Aorta (tissue), 5 donors: Measurements from ENCODE around the gene FABP7. TPM values are rescaled to one million over a fixed set of nuclear protein-coding genes. Genes with fewer than 3 reads are reported as not detected.

Experiments
- ATAC-seq: fragments of 200-7000 bp; cut with Tn5 transposase; one replicate; pipeline ENCODE4 v1.9.1; 2022; ENCODE audit warnings: moderate library complexity; ENCODE audit not compliant: low FRiP score
- DNase-seq, 2 donors: peaks; one replicate each; pipeline ENCODE4 v3.0.0-alpha.2; 2020
- H3K27ac ChIP-seq, 2 donors: one replicate each; pipeline ENCODE4 v1.5.1; 2013; ENCODE audit warnings: low read length in 2 of 2, mild to moderate bottlenecking in 2 of 2, moderate library complexity in 2 of 2, control low read depth in 1 of 2, inconsistent platforms in 1 of 2, low read depth in 1 of 2
- H3K27me3 ChIP-seq, 2 donors: one replicate each; pipeline ENCODE4 v1.6.1; 2013; ENCODE audit warnings: control low read depth in 1 of 2, low read length in 1 of 2, mild to moderate bottlenecking in 1 of 2, moderate library complexity in 1 of 2; ENCODE audit not compliant: insufficient read depth in 2 of 2, control insufficient read depth in 1 of 2
- H3K36me3 ChIP-seq, 2 donors: one replicate each; pipeline ENCODE4 v1.6.1; 2013; ENCODE audit warnings: control low read depth in 1 of 2, low read length in 1 of 2, mild to moderate bottlenecking in 1 of 2; ENCODE audit not compliant: insufficient read depth in 2 of 2, control insufficient read depth in 1 of 2
- H3K4me1 ChIP-seq, 2 donors: one replicate each; pipeline ENCODE4 v1.6.1; 2013; ENCODE audit warnings: low read length in 2 of 2, control low read depth in 1 of 2, mild to moderate bottlenecking in 1 of 2, moderate library complexity in 1 of 2; ENCODE audit not compliant: insufficient read depth in 2 of 2, control insufficient read depth in 1 of 2
- H3K4me3 ChIP-seq, 2 donors: one replicate each; pipeline ENCODE4 v1.5.1; 2013; ENCODE audit warnings: low read length in 2 of 2, control low read depth in 1 of 2, mild to moderate bottlenecking in 1 of 2
- H3K9me3 ChIP-seq: one replicate; pipeline ENCODE4 v1.6.1; 2013; ENCODE audit warnings: mild to moderate bottlenecking, low read length; ENCODE audit not compliant: control insufficient read depth
- WGBS, 2 donors: extraction: QIAGEN DNeasy Blood & Tissue Kit; methylation state at CpG; one replicate each; pipeline ENCODE4 v1.1.7; 2013; 5-methylcytosine and 5-hydroxymethylcytosine counted together
- intact Hi-C, 2 donors: fragments of 100-400 bp; cut with DNase I; formaldehyde crosslinking; loops; one replicate each; pipeline versions ENCODE4 v1.14.2 to v1.15.0; 2022
- polyA plus RNA-seq, 2 donors: library from polyadenylated mRNA; stranded (reverse); fragments of 200-250 nt; gene quantifications; one replicate each; pipeline ENCODE4 v1.2.3, GENCODE V29; 2013
- total RNA-seq, 2 donors: library from RNA; stranded (reverse); fragmentation: NEBNext Ultra II Directional; extraction: Animal tissue kit (Norgen Biotek cat#: 25700); gene quantifications; one replicate each; pipeline ENCODE4 v1.2.1, GENCODE V29; 2021
- donor health status: healthy with polysubstance abuse.
- donor health status: Bipolar disorder and iron deficiency.
- donor health status: DM: no; HTN: no; CAD: no.
- donor health status: DM: no; HTN: no; CAD: no.
- donor health status: DM: yes; HTN: yes; CAD: no.

The FABP7 gene
- total and polyA plus RNA-seq, 4 donors, result not detected

DNA sequence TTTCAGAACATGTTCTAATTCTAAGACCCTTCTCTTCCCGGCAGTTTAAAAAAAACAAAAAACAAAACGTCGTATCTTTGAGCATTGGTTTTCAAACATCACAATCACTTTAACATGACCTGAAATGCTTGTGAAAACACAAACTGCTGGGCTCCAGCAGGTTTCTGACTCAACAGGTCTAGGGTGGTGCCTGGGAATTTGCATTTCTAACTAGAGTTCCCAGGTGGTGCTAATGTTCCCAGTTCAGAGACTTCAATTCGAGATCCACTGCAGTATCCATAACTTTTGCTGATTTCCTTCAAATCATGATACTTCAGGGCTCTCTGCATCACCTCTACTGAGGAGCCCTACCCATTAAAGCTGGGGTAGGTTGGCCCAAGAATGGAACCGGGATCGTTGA, 8.7 kb downstream of the FABP7 start:
- Histone ChIP-seq H3K4me1 (no peaks in the 10 kb centered on the region), H3K9me3 (no peaks in the 10 kb centered on the region), H3K36me3 (no peaks in the 10 kb centered on the region), H3K27ac (no peak overlapping the region), H3K27me3 (no peaks in the 10 kb centered on the region), H3K4me3 (no peak overlapping the region)
- 24 to 32% methylated on average over 6 of the region's 6 CpGs for WGBS, 2 donors
- no peak for ATAC-seq
- DNase-seq, result no peak
- intact Hi-C loops, result no loop called here

DNA sequence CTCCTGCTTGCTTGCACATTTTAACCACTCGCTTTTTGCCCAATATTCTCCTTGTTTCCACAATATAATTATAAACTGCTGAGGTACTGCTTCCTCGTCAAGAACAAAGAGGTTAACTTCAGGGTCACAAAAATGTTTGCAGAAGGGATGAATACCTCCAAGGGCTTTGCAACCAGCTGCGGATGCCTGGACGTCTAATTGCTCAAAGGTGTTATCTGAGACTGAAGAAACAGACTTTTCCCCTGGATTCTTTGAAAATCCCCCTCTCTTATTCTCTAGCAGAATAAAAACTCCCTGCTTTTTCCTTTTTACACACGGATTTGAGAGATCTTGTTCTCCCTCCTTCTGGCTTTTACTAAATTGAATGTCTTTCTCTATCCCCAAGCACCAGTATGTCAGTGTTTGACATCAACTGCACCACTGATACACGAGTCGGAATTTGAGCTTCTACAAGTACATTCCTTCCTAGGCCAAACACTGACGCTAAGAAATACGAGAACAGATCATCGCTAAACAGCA, 9.2 kb downstream of the FABP7 start:
- H3K4me3 ChIP-seq, result peak overlapping the region; percentile 54 to 71
- H3K27ac ChIP-seq, result peak overlapping the region in 1 of 2 donors; percentile 9
- intact Hi-C loops, result no loop called here
- H3K9me3 ChIP-seq, result no peaks in the 10 kb centered on the region
- no peaks in the 10 kb centered on the region for H3K27me3 ChIP-seq
- H3K4me1 ChIP-seq, result no peaks in the 10 kb centered on the region
- DNase-seq (no peak), ATAC-seq (no peak)
- WGBS, 2 donors, result 10 to 11% methylated on average over 10 of the region's 10 CpGs
- H3K36me3 ChIP-seq, result no peaks in the 10 kb centered on the region

DNA sequence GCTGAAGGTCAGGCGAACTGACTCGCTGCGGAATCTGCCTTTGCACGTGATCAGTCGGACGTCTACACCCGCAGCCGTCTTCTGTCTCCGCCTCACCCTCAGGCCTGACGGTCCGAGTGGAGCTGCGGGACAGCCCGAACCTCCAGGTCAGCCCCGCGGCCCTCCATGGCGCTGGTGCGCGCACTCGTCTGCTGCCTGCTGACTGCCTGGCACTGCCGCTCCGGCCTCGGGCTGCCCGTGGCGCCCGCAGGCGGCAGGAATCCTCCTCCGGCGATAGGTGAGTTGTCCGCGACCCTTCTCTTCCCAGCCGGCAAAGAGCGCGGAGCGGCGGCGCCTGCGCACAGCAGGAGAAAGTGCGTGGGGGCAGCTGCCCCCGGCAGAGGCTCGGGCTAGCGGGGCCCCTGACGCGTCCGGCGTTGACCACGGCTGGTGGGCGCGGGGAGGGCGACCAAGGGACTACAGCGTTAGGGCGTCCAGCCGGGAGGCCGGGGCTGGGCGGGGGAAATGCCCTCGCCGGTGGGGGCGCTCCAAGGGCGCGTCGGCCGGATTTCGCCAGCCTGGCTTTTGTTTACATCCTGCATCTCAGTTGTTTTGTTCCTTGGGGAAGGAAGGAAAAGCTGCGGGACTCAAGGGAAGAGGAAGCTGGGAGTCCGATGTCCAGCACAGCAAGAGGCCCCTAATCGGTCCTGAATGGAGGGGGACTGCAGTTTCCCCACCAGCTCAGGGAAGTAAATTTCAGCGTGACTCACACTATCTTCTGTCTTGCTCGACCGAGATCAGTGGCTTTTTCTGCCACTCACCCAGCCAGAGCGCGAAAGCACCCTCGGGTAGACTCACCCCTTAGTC, 9.9 kb downstream of the FABP7 start, which contains the start of gene SMPDL3A:
TSS of gene SMPDL3A (plus strand) at position 77 of the 846 bp plus-strand sequence. CDS start at position 166, 89 bp downstream.
- Histone ChIP-seq H3K9me3 (no peaks in the 10 kb centered on the region), H3K27ac (peak within 1 kb of the TSS in 1 of 2 donors; percentile 9), H3K27me3 (no peaks in the 10 kb centered on the region), H3K4me1 (no peaks in the 10 kb centered on the region), H3K4me3 (peak within 1 kb of the TSS; percentile 54 to 71), H3K36me3 (no peaks in the 10 kb centered on the region)
- 0 to 1% methylated on average over 68 to 71 of the region's 71 CpGs for WGBS, 2 donors
- DNase-seq (peak; percentile 83 to 87), ATAC-seq (peak; percentile 90)
- intact Hi-C loops, result no loop called here

DNA sequence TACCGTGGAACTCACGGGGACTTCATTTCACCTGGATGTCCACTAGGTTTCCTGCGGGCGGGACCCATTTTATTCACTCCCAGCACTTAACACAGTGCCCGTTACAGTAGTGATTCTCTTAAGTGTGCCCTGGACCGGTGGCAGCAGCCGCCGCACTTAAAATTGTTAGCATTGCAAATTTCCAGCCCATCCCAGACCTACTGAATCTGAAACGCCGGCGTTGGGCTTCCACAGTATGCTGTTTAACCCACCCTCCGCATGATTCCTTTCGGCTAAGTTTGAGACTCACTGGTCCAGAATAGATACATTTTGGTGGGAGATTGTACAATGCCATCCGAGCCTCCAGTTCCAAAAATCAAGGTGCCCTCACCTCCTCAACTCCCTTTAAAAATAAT, 10.5 kb downstream of the FABP7 start:
- DNase-seq (peak in 1 of 2 donors; percentile 48), ATAC-seq (no peak)
- 4 to 5% methylated on average over 14 of the region's 14 CpGs for WGBS, 2 donors
- peak overlapping the region; percentile 54 to 71 for H3K4me3 ChIP-seq
- H3K36me3 ChIP-seq, result no peaks in the 10 kb centered on the region
- no peaks in the 10 kb centered on the region for H3K27me3 ChIP-seq
- intact Hi-C loops, result no loop called here
- H3K27ac ChIP-seq, result peak overlapping the region in 1 of 2 donors; percentile 7
- no peaks in the 10 kb centered on the region for H3K4me1 ChIP-seq
- H3K9me3 ChIP-seq, result no peaks in the 10 kb centered on the region

DNA sequence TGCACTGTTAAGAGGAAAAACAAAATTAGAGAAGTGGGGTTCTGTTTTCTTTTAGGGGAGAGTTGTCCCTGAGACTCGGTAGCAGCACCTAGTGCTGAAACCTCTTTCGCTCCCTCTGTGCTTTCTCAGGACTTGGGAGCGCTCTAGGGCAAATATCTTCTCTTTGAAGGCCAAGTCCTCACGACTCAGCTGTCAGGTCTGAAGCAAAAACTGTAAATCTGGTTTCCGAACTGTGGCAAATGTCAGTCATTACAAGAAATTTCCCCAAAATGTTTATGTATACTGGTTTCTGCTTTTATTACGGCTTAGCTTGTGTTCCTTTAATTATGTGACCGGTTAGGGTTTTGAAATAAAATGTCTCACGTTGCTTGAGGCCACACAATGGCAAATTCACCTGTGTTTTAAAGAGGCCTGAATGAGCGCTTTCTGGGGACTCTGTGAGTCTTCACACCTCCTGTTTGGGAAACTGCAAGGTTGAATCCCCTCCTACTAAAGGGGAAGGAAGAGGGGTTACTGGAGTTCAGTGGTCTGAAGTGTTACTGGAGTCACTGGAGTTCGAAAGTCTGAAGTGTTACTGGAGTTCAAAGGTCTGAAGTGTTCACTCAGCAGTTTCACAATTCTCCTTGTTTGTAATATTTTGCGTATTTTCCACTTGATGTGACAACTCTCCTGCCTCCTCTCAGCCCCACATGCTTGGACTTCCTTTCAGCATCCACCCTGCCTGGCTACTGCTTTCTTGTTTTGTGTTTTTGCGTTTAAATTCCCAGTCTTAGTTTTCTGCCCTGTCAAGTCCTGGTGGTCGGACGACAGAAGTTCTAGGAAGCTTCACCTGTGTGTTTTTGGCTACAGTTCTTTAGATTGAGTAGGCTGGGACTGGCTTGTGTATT, 11.2 kb downstream of the FABP7 start:
- Histone ChIP-seq H3K4me1 (no peaks in the 10 kb centered on the region), H3K9me3 (no peaks in the 10 kb centered on the region), H3K27ac (no peak overlapping the region), H3K36me3 (no peaks in the 10 kb centered on the region), H3K4me3 (peak overlapping the region; percentile 54 to 71), H3K27me3 (no peaks in the 10 kb centered on the region)
- ATAC-seq (no peak), DNase-seq (no peak)
- 74 to 78% methylated on average over 14 of the region's 14 CpGs for WGBS, 2 donors
- intact Hi-C loops, result no loop called here

DNA sequence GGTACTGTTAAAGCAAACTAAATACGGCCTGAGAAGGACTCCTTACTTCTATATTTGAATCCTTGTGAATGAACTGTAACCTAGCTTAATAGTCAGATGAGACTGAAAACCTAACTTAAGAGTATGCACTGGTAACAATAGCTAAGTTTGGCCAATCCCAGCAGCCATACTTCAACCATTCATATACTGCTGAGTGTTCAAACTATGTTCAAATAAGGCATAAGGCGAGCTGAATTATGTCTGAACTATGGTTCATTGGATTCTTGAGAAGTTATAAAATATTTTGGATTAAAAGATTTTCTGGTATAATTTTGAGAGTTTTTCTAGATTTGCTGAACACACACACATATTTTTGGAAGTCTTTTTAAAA, 11.8 kb downstream of the FABP7 start:
- no peak for DNase-seq
- ATAC-seq, result no peak
- H3K27me3 ChIP-seq, result no peaks in the 10 kb centered on the region
- no peak overlapping the region for H3K4me3 ChIP-seq
- H3K27ac ChIP-seq, result no peak overlapping the region
- intact Hi-C loops, result no loop called here
- WGBS, 2 donors, result 87 to 91% methylated on average over 2 of the region's 2 CpGs
- H3K4me1 ChIP-seq, result no peaks in the 10 kb centered on the region
- H3K9me3 ChIP-seq, result no peaks in the 10 kb centered on the region
- H3K36me3 ChIP-seq, result no peaks in the 10 kb centered on the region

DNA sequence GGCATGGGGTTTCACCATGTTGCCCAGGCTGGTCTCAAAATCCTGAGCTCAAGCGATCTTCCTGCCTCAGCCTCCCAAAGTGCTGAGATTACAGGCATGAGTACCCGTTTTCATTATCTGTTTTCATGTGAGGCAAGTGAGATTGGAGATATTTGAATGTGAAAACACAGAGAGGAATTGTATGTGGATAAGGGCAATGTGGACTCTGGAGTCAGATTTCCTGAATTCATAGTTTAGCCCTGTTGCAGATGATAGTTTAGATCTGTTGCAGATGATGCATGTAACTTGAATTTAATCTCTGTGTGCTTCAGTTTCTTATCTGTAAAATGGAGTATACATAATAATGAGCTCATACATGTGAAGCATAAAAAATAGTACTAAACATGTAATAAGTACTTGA, 13.2 kb downstream of the FABP7 start:
- no peak overlapping the region for H3K27ac ChIP-seq
- no peak for ATAC-seq
- no peaks in the 10 kb centered on the region for H3K4me1 ChIP-seq
- no peak for DNase-seq
- no peaks in the 10 kb centered on the region for H3K27me3 ChIP-seq
- intact Hi-C loops, result no loop called here
- no peaks in the 10 kb centered on the region for H3K36me3 ChIP-seq
- H3K4me3 ChIP-seq, result no peak overlapping the region
- 76 to 84% methylated on average over 2 of the region's 2 CpGs for WGBS, 2 donors
- no peaks in the 10 kb centered on the region for H3K9me3 ChIP-seq

DNA sequence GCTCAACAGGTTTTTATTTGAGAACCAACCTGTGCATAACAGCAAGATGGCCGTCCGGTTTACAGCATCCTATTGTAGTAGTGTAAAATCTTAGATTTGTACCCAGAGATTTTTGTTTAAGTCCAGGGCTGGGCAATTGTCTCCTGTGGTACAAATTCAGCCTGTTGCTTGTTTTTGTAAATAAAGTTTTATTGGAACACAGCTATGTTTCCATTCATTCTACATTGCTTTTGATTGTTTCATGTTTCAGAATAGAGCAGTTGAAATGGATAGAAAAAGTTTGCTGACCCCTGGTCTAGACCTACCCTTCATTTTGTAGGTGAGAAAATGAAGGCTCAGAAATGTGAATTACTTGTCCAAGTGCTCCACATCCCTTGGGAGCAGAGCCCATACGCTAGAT, 18.0 kb downstream of the FABP7 start:
- ATAC-seq (no peak), DNase-seq (no peak)
- Histone ChIP-seq H3K36me3 (no peaks in the 10 kb centered on the region), H3K4me1 (no peaks in the 10 kb centered on the region), H3K4me3 (no peak overlapping the region), H3K9me3 (no peaks in the 10 kb centered on the region), H3K27me3 (no peaks in the 10 kb centered on the region), H3K27ac (no peak overlapping the region)
- intact Hi-C loops, result no loop called here
- whole genome bisulfite sequencing, 2 donors, result 94 to 95% methylated on average over 3 of the region's 3 CpGs
